HG03280 (cell line): ENCODE data around the gene TNFSF13.

Source experiments
- ATAC-seq: cut with Tn5 transposase; IDR thresholded peaks from one replicate; pipeline ENCODE4 v1.9.1; 2021; ENCODE audit warnings: mild to moderate bottlenecking, moderate library complexity; ENCODE audit not compliant: unreplicated experiment

TNFSF13 gene

GRCh38 chr17:7551396-7551795 is 7.2 kb upstream of the TNFSF13 start:
- no peak for ATAC-seq

GRCh38 chr17:7552621-7553051 is 5.9 kb upstream of the TNFSF13 start:
- peak; percentile 75 for ATAC-seq

DNA sequence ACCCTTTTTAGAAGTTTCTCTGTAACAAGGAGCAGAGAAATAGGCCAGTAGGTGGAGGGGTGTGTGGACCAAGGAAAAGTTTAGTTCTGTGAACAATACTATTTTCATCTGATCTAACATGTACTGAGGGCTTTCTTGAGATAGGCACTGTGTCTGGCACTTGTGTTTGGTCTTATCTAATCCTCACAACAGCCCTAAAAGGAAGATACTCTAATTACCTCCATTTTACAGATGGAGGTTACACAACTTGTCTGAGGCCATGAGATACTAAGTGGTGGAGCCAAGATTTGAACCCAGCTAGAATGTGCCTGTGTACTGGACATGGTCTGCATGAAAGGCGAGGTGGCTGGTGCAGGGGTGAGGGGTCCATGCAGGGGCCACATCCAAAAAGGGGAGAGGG is 5.2 kb upstream of the TNFSF13 start:
- no peak for ATAC-seq

DNA sequence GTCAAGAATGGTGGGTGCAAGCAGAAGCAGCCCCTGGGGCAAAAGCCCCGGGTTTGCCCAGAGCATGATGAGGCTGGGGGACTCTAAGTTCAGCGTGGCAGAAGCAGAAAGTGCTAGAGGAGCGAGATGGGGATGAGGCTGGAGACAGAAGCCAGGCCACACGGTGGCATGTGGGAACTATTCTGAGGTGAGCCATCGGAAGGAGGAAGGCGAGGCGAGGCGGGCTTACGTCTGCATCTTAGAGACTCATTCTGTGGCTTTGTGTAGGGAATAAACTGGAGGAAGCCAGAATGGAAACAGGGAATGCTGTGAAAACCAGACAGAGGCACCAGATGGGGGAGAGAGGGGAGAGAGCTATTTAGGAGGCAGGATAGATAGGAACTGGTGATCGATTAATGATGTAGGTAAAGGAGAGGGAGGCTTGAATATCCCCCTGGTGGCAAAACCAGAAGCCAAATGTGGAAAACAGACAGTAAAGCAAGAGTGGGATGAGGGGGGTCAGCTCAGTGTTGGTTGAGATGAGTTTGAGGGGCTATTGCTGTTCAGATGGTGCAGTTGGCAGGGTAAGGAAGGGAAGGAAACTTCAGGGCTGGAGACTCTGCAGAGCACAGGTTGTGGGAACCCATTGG is 3.1 kb upstream of the TNFSF13 start:
- ATAC-seq = no peak

GRCh38 chr17:7556627-7557026 is 1.9 kb upstream of the TNFSF13 start:
- no peak for ATAC-seq

DNA sequence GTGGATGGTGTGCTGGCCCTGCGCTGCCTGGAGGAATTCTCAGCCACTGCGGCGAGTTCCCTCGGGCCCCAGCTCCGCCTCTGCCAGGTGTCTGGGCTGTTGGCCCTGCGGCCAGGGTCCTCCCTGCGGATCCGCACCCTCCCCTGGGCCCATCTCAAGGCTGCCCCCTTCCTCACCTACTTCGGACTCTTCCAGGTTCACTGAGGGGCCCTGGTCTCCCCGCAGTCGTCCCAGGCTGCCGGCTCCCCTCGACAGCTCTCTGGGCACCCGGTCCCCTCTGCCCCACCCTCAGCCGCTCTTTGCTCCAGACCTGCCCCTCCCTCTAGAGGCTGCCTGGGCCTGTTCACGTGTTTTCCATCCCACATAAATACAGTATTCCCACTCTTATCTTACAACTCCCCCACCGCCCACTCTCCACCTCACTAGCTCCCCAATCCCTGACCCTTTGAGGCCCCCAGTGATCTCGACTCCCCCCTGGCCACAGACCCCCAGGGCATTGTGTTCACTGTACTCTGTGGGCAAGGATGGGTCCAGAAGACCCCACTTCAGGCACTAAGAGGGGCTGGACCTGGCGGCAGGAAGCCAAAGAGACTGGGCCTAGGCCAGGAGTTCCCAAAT is 1.3 kb upstream of the TNFSF13 start:
- ATAC-seq = no peak

- ATAC-seq = no peak
Measured at GRCh38 chr17:7557775-7558543, 591 bp upstream of the TNFSF13 start.

GRCh38 chr17:7559320-7560171 is 996 bp downstream of the TNFSF13 start:
- no peak for ATAC-seq

DNA sequence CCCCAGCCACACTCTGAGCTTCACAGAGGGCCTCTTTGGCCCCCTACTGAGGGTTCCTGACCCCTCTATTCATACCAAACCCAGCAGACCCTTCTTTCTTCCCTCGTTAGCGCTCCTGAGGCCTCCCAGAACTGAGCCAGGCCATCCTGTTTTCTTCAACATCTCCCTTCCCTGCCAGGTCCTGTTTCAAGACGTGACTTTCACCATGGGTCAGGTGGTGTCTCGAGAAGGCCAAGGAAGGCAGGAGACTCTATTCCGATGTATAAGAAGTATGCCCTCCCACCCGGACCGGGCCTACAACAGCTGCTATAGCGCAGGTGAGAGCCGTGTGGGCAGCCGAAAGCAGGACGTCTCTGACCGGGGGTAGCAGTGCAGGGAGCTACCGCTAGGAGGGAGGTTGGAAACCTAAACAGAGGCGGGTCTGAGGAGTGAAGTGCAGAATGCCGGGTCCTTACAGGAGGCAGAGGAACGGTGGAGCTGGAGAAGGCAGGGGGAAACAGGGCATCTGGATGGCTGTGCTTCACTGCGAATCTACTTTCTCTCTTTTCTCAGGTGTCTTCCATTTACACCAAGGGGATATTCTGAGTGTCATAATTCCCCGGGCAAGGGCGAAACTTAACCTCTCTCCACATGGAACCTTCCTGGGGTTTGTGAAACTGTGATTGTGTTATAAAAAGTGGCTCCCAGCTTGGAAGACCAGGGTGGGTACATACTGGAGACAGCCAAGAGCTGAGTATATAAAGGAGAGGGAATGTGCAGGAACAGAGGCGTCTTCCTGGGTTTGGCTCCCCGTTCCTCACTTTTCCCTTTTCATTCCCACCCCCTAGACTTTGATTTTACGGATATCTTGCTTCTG is 1.9 kb downstream of the TNFSF13 start:
- ATAC-seq = no peak

DNA sequence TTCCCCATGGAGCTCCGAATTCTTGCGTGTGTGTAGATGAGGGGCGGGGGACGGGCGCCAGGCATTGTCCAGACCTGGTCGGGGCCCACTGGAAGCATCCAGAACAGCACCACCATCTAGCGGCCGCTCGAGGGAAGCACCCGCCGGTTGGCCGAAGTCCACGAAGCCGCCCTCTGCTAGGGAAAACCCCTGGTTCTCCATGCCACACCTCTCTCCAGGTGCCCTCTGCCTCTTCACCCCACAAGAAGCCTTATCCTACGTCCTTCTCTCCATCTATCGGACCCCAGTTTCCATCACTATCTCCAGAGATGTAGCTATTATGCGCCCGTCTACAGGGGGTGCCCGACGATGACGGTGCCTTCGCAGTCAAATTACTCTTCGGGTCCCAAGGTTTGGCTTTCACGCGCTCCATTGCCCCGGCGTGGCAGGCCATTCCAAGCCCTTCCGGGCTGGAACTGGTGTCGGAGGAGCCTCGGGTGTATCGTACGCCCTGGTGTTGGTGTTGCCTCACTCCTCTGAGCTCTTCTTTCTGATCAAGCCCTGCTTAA is 2.6 kb downstream of the TNFSF13 start:
- ATAC-seq = peak; percentile 50

GRCh38 chr17:7561589-7562207 is 3.1 kb downstream of the TNFSF13 start, which contains the start of gene SENP3:
SENP3 (plus strand) TSS chr17:7561919; CDS start chr17:7563077, 1,158 bp downstream.
- peak; percentile 67 for ATAC-seq

DNA sequence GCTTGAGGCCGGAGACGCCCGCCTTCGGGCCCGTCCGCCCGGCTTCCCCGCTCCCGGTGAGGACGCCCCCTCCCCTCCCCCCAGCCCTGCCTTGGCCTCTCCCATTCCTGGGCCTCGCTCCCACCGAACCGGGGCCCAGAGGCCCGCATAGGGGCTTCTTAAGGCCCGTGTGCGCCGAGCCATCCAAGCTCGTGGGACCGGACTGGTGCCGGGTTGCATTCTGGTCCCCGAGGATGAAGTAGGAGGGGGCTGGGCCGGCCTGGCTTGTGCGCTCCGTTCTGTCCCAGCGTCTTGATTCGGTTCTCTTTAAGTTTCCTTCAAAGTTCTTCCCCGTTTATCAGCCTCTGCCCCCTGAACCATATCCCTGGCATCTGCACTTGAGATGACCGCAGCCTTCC is 3.7 kb downstream of the TNFSF13 start:
- ATAC-seq = peak; percentile 13

DNA sequence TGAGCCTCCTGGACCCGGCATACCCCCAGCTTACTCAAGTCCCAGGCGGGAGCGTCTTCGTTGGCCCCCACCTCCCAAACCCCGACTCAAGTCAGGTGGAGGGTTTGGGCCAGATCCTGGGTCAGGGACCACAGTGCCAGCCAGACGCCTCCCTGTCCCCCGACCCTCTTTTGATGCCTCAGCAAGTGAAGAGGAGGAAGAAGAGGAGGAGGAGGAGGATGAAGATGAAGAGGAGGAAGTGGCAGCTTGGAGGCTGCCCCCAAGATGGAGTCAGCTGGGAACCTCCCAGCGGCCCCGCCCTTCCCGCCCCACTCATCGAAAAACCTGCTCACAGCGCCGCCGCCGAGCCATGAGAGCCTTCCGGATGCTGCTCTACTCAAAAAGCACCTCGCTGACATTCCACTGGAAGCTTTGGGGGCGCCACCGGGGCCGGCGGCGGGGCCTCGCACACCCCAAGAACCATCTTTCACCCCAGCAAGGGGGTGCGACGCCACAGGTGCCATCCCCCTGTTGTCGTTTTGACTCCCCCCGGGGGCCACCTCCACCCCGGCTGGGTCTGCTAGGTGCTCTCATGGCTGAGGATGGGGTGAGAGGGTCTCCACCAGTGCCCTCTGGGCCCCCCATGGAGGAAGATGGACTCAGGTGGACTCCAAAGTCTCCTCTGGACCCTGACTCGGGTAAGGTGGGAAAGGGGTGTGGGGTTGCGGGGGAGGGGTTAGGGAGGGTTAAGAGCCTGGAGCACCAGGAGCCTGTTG is 4.7 kb downstream of the TNFSF13 start:
- no peak for ATAC-seq

DNA sequence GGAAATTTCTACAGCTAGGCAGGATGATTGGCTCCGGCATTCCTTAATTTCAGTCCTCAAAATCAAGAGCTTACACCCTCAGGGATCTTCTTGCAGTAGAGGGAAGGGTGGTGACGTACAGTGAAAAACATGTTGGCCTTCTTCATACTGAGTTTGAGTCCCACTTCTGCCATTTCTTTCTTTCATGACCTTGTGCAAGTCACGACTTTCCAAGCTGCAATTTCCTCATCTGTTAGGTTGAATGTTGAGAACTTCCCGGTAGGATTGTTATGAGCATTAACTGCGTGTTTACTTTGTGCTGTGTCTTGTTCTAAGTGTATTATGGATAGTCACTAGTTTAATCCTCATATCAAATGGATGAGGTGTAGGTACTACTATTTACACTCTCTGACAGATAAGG is 11.0 kb downstream of the TNFSF13 start:
- ATAC-seq = no peak

DNA sequence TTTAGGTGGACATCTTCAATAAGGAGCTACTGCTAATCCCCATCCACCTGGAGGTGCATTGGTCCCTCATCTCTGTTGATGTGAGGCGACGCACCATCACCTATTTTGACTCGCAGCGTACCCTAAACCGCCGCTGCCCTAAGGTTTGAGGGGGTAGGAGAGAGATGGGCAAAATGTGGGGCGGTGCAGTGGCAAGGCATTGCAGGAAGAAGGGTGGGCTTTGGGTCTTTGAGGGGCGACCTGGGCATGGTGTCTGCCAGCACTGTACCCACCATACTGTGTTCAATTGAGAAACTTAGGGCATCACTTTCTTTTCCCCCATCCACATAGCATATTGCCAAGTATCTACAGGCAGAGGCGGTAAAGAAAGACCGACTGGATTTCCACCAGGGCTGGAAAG is 11.8 kb downstream of the TNFSF13 start:
- ATAC-seq = no peak

DNA sequence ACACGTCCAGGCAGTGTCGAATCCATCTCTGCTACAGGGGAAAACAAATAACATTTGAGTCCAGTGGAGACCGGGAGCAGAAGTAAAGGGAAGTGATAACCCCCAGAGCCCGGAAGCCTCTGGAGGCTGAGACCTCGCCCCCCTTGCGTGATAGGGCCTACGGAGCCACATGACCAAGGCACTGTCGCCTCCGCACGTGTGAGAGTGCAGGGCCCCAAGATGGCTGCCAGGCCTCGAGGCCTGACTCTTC is 13.7 kb downstream of the TNFSF13 start:
- ATAC-seq = no peak

DNA sequence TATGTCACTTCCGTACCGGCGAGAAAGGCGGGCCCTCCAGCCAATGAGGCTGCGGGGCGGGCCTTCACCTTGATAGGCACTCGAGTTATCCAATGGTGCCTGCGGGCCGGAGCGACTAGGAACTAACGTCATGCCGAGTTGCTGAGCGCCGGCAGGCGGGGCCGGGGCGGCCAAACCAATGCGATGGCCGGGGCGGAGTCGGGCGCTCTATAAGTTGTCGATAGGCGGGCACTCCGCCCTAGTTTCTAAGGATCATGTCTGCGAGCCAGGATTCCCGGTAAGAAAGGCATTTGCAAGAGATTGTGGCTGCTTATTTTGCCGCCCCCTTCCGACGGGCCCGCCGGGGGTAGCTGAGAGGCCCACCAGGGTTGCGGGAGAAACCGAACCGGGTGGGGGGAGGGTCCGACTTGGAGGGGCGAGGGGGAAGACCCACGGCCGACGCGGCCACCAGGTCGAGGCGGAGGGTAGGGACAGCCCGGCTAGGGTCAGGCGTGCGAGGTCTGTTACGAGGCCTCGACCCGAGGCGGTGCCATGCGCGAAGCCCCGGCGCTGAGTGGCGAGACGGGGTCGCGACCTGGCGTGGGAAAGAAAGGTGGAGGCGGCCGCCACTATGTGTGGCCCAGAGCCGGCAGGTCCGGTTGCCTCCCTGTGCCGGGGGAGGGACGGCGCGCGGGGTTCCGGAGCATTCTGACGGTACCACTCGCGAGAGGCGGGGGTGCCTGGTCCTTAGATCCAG is 14.2 kb downstream of the TNFSF13 start:
- ATAC-seq = peak; percentile 92

DNA sequence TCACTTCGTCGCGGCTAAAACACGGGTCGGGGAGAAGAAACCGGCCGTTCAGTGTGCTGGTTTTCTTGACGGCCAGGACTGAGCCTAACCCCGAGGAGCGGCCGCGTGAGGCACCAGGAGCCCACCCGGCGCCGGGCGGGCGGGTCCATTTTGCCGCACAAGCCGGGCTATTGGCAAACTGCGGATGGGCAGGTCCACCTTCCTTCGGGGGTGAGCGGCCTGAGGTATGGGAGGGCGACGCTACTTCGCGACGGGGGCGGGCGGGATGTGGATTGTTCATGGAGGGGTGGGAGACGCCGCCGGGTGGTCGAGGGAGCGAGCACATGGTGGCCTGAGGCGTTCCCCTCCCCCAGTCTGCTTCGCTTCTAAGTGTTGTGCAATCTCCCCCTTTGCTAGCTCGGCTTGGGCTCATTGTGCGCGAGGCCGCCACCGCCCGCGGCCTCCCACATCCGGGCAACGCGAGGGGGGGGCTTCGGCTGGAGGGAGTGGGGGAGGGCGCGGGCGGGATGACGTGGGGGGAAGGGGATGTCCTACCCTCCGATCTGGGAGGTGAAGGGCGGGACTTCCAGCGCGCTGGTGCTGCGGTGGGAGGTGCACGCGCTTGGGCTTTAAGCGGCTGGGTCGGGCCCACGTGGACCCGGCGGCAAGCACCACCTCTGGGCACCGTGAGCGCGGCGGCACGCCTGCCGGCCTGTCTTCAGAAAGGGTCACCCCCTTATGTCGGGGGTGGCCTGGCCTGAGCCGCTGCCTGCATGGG is 15.0 kb downstream of the TNFSF13 start:
- no peak for ATAC-seq
